Left kidney (tissue), 2 donors: ENCODE data around the gene JOSD2. TPM values are rescaled to one million over a fixed set of nuclear protein-coding genes. Genes with fewer than 3 reads are reported as not detected.

Experiments used
- DNase-seq: peaks from one replicate; pipeline ENCODE4 v3.0.0-alpha.2; 2013
- polyA plus RNA-seq: library from polyadenylated mRNA; unstranded; fragments of 120-200 nt; gene quantifications from one replicate; pipeline ENCODE4 v1.2.1, GENCODE V29; 2013; ENCODE audit not compliant: insufficient read length

Gene JOSD2
- polyA plus RNA-seq, 1 donor, result 9.0 TPM

DNA sequence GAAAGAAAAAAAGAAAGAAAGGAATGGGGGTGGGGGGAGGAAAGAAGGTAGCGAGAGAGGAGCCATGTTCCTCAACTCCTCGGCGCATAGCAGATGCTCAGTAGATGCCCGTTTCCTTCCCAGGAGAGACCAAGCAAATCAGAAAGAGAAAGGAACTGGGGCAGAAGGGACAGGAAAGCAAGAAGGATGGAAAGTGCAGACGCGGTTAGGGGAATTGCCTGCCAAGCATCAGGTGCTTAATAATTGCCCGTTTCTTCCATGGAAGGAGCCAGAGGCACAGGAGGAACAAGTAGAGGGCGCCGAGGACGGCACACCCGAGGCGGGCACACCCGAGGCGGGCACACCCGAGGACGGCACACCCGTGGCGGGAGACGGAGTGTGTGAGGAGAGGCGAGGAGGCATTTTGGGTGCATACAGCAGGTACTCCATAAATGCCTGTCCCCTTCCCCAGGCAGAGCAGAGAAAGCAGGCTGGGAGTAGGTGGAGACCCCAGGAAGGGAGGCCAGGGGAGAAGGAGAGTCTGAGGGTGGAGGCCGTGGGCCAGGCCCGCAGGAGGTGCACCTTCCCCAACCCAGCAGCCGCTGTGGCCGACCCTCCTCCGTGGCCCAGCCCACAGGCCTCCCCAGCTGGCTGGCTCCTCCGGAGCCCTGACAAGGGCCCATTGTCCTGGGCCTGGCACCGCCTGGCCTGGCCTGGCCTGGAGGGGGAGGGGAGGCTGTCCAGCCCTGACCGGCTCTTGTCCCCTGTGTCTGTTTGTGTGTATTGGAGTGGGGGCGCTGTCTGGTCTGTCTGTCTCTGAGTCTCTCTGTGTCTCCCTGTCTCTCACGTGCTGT is 14.6 kb downstream of the JOSD2 start:
- DNase-seq, result no peak

DNA sequence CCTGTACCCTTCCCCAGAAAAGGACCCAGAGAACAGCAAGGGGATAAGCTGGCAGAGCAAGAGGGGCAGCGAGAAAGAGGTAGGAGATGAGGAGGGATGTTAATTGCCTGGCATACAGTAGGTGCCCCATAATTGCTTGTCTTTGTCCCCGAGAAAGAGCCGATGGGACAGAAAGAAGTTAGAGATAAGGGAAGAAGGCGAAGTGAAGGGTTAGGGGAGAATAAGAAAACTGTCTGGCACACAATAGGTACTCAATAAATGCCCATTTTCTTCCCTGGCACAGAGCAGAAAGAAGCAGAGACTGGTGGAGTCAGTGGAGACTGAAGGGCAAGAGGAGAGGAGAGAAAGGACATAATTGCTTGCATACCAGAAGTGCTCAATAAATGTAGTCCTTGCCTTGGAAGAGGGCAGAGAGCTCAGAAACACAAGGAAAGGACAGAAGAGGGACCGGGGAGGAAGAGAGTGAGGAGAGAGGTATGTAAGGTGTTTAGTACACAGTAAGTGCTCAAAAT is 15.9 kb downstream of the JOSD2 start:
- no peak for DNase-seq

DNA sequence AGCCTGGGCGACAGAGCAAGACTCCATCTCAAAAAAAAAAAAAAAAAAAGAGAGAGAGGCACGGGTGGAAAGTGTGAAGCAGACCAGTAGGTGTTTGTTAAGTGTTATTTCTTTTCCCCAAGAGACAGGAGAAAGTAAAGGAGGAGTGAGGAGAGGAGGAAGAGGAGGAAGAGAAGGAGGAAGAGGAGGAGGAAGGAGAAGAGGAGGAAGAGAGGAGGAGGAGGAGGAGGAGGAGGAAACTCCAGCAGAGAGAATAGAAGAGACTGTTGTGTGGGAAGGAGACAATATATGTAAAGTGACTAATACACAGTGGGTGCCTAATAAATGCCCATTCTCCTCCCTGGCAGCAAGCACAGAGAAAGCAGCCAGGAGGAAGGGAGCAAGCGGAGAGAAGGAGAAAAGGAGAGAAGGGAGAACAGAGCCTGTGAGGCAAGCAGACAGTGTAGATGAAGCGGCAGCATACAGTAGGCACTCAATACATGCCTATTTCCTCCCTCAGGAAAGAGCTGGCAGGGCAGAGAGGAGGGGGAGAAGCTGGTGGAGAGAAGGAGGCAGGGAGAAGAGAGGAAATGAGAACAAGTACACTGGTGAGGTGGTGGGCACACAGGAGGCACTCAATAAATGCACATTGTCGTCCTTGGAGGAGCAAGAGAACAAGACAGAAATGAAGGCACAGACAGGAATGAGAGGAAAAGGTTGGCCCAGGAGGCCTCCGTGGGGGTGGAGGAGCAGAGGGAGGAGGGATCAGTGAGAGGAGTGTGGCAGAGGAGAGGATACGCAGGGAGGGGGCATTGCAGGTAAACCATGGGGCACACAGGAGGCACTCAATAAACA is 16.6 kb downstream of the JOSD2 start:
- DNase-seq, result no peak

- no peak for DNase-seq
These were observed 17.8 kb downstream of the JOSD2 start for GRCh38 chr19:50493171-50493570.

- no peak for DNase-seq
These were observed 18.5 kb downstream of the JOSD2 start for GRCh38 chr19:50492303-50493052.

DNA sequence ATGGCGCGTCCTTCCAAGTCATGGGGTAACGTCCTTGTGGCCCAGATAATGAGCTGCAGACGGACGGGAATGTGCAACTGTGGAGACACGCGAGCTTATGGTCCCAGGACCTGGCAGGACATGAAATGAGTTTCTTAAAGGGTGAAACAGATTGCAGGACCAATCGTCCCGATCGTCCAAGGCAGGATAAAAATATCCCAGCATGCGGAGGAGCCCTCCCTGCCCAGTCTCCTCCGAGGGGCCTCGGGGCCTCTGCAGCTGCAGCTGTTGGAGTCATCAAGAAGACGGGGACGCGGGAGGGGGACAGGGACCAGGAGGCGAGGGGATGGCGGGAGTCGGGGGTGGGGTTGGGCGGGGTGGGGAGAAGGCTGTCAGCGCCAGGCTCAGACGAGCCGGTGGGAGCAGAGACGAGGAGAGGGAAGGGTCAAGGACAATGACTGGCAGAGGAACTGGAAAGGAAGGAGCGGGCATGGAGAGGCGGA is 20.0 kb downstream of the JOSD2 start:
- no peak for DNase-seq

GRCh38 chr19:50490411-50490811 is 20.6 kb downstream of the JOSD2 start:
- no peak for DNase-seq

DNA sequence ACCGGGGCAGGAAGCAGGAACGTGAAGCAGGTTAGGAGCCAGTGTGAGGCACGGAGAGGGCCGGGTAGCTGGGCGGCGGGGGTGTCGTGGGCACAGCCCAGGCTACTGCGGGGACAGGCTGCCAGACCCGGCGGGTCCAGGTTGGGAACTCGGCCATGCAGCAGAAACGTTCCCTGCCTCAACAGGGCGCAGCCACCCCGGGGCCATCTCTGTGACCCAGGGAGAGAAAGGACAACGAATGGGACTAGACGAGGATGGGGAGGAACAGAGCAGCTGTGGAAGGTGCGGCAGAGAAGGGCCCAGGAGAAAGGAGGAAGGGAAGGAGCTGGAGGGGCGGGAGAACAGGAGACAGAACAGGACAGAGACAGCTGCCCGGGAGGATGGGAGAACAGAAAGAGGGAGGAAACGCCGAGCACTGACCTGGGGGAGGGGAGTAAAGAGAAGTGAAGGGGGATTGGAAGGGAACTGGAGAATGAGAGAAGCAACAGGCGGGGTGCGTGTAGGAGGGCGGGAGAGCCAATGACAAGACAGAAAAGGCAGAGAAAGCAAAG is 21.5 kb downstream of the JOSD2 start:
- no peak for DNase-seq

DNA sequence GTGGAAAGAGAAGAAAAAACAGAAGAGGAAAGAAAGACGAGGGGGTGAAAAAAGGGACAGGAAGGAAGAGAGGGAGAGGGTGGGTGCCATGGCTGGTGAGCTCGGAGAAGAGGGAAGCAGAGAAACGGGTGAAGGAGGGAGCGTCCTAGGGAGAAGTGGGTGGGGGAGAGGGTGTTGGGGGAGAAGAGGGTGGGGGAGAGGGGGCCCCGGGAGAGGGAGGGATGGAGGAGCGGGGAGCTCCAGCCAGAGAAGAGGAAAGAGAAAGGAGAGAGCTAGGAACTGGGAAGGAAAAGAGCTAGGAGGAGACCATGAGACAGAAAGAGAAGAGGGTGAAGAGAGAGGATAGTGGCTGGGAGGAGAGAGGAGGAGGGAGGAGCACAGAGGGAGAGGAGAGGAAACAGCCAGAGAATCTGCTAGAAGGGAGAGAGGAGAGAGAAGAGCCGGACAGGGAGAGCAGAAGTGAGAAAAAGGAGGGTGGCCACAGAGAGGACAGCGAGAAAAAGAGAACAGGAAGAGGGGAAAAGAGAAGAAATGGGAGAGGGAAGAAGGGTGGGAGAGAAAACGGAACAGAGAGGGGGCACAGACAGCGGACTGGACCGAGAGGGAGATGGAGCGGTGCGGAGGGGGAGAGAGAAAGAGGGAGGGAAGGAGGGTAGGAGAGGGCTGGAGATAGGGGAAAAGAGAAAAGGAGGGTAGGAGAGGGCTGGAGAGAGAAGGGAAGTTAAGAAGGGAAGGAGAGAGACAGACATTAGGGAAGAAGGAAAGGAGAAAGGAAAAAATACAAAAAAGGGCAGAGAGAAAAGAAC is 22.4 kb downstream of the JOSD2 start:
- no peak for DNase-seq

DNA sequence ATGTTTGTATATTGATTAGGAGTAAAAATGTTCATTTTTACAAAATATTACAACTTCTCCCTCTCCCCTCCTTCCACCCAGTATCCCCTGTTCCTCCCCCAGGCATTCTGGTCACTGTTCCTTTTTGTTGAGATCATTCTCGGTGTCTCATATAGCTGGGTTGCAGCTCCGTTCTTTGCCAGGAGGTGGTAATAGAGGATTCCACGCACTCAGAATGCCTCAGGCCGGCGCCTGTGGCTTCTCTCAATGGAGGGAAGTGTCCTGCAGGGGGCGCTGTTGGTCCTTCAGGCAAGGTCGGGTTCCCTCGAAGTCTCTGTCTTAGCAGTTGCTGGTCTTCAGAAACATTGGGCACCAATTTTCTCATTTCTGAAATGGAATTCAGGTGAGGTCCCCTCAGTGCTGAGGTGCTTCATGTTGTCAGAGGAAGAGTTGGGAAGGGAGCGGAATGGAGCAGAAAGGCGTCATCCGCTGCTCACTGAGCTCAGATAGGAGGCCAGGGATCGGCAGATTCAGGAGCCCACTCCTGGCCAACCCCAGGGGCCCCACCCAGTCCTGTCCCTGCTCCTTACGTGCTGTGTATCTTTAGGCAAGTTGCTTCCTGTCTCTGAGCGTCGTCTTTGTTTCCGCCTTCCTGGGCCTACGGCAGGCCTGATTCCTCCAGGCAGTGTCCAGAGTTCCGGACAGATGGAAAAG is 24.0 kb downstream of the JOSD2 start:
- no peak for DNase-seq

DNA sequence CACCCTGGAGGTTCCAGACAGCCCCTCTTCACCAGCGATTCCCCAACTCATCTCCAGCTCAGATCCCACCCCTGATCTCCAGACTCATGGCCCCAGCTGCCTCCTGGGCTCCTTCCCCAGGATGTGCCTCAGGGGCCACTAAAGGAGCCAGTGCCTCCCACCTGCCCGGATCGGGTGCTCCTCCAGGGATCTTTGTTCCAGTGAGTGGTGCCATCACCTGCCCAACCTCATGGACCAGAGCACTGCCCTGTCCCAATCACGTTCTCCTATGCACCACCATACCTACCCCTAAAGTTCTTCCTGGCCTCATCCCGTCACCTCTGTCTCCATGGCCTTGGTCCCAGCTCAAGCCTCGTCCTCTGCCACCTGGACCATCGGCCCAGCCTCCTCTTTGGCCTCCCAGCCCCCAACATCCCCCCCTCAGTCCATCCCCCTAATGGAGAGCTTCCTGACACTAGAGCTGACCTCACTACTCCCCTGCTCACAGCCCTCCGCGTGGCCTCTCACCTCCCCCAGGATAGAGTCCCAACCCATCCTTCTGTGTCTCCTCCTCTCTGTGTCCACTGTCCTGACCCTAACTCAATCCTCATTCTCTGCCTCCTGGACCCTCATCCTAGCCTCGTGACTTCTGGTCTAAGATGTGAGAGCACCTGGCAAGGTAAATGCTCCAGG is 25.6 kb downstream of the JOSD2 start:
- no peak for DNase-seq

GRCh38 chr19:50482916-50483315 is 28.1 kb downstream of the JOSD2 start:
- no peak for DNase-seq

DNA sequence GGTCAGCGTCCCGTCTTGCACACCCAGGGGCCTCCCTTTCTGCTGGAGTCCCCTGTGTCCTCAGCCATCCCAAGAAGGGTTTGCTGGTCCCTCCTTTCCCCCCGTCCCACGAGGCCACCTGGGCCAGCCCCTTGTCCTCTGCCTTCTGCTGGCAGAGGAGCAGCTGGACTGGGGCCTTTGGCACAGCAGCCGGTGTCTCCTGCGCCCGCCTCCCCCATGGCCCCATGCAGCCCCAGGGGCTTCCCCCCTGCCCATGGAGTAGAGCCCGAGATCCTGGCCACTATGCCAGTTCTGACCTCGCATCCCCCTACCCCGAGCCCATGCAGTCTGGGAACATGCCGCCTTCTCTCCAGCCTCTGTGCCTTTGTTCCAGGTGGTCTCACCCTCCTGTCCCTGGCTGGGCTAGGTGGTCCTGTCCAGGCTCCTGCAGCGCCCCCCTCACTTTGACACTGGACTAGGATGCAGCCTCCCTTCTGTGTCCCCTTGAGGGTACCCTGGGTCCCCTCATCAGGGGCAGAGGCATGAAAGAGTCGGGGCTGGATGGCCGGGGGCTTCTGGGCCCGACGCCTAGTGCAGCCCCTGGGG is 28.6 kb downstream of the JOSD2 start:
- no peak for DNase-seq

GRCh38 chr19:50481351-50482149 is 29.4 kb downstream of the JOSD2 start:
- DNase-seq, result no peak

- no peak for DNase-seq
These were observed 30.5 kb downstream of the JOSD2 start for GRCh38 chr19:50480281-50481111.

- DNase-seq, result no peak
These were observed 31.2 kb downstream of the JOSD2 start for GRCh38 chr19:50479761-50480251.
